Mucosa of rectum (tissue), 2 donors: ENCODE measurements around the gene NR4A3.

Source experiments
- H3K27ac ChIP-seq, 2 donors: one replicate each; pipeline ENCODE4 v1.7.0; 2013; ENCODE audit warnings: inconsistent platforms in 2 of 2, low read depth in 2 of 2, low read length in 2 of 2
- H3K27me3 ChIP-seq, 2 donors: one replicate each; pipeline ENCODE4 v1.7.0; 2013; ENCODE audit warnings: low read length in 2 of 2; ENCODE audit not compliant: control insufficient read depth in 2 of 2, insufficient read depth in 2 of 2
- H3K36me3 ChIP-seq, 2 donors: one replicate each; pipeline ENCODE4 v1.7.0; 2013; ENCODE audit warnings: low read length in 2 of 2; ENCODE audit not compliant: control insufficient read depth in 2 of 2, insufficient read depth in 2 of 2
- H3K4me1 ChIP-seq, 2 donors: one replicate each; pipeline ENCODE4 v1.7.0; 2013; ENCODE audit warnings: low read length in 2 of 2, mild to moderate bottlenecking in 1 of 2; ENCODE audit not compliant: control insufficient read depth in 2 of 2, insufficient read depth in 2 of 2
- H3K4me3 ChIP-seq, 2 donors: one replicate each; pipeline ENCODE4 v1.7.0; 2013; ENCODE audit warnings: low read length in 2 of 2
- H3K9ac ChIP-seq, 2 donors: one replicate each; pipeline ENCODE4 v1.7.0; 2013; ENCODE audit warnings: low read length in 2 of 2, low read depth in 1 of 2, mild to moderate bottlenecking in 1 of 2
- H3K9me3 ChIP-seq, 2 donors: one replicate each; pipeline ENCODE4 v1.7.0; 2013; ENCODE audit warnings: low read length in 2 of 2; ENCODE audit not compliant: control insufficient read depth in 2 of 2
- donor health status: healthy.
- donor health status: Normal muscosa, but diverticular disease.

The NR4A3 gene

GRCh38 chr9:99793528-99793927 is 28.2 kb upstream of the NR4A3 start:
- Histone ChIP-seq H3K9ac (no peak overlapping the region), H3K27ac (no peak overlapping the region), H3K9me3 (no peaks in the 10 kb centered on the region), H3K36me3 (no peaks in the 10 kb centered on the region), H3K4me1 (no peaks in the 10 kb centered on the region), H3K27me3 (no peaks in the 10 kb centered on the region), H3K4me3 (no peak overlapping the region)

GRCh38 chr9:99796231-99796630 is 25.5 kb upstream of the NR4A3 start:
- Histone ChIP-seq H3K36me3 (no peaks in the 10 kb centered on the region), H3K4me3 (no peak overlapping the region), H3K4me1 (no peaks in the 10 kb centered on the region), H3K27me3 (no peaks in the 10 kb centered on the region), H3K9me3 (no peaks in the 10 kb centered on the region), H3K27ac (no peak overlapping the region), H3K9ac (no peak overlapping the region)

- Histone ChIP-seq H3K36me3 (no peaks in the 10 kb centered on the region), H3K27me3 (no peaks in the 10 kb centered on the region), H3K9ac (no peak overlapping the region), H3K4me1 (no peaks in the 10 kb centered on the region), H3K9me3 (no peaks in the 10 kb centered on the region), H3K4me3 (no peak overlapping the region), H3K27ac (no peak overlapping the region)
These were observed 19.9 kb upstream of the NR4A3 start for GRCh38 chr9:99801775-99802174.

- no peak overlapping the region for H3K27ac ChIP-seq
- H3K36me3 ChIP-seq, result no peaks in the 10 kb centered on the region
- no peak overlapping the region for H3K4me3 ChIP-seq
- no peak overlapping the region for H3K9ac ChIP-seq
- H3K27me3 ChIP-seq, result no peaks in the 10 kb centered on the region
- no peaks in the 10 kb centered on the region for H3K9me3 ChIP-seq
- H3K4me1 ChIP-seq, result peaks cover 0 to 3% of the 10 kb centered on the region in 2 donors
These were observed 18.0 kb upstream of the NR4A3 start for GRCh38 chr9:99803694-99804093.

GRCh38 chr9:99807276-99807852 is 14.3 kb upstream of the NR4A3 start:
- Histone ChIP-seq H3K4me1 (peaks cover 0 to 3% of the 10 kb centered on the region in 2 donors), H3K27me3 (no peaks in the 10 kb centered on the region), H3K27ac (no peak overlapping the region), H3K9me3 (no peaks in the 10 kb centered on the region), H3K36me3 (no peaks in the 10 kb centered on the region), H3K4me3 (no peak overlapping the region), H3K9ac (no peak overlapping the region)

GRCh38 chr9:99807956-99808355 is 13.7 kb upstream of the NR4A3 start:
- no peak overlapping the region for H3K9ac ChIP-seq
- no peak overlapping the region for H3K4me3 ChIP-seq
- no peaks in the 10 kb centered on the region for H3K9me3 ChIP-seq
- H3K4me1 ChIP-seq, result peaks cover 0 to 3% of the 10 kb centered on the region in 2 donors
- H3K36me3 ChIP-seq, result no peaks in the 10 kb centered on the region
- H3K27ac ChIP-seq, result no peak overlapping the region
- no peaks in the 10 kb centered on the region for H3K27me3 ChIP-seq

- no peaks in the 10 kb centered on the region for H3K36me3 ChIP-seq
- no peak overlapping the region for H3K27ac ChIP-seq
- H3K9ac ChIP-seq, result no peak overlapping the region
- no peaks in the 10 kb centered on the region for H3K9me3 ChIP-seq
- H3K27me3 ChIP-seq, result no peaks in the 10 kb centered on the region
- peaks cover 0 to 3% of the 10 kb centered on the region in 2 donors for H3K4me1 ChIP-seq
- H3K4me3 ChIP-seq, result no peak overlapping the region
These were observed 13.2 kb upstream of the NR4A3 start for GRCh38 chr9:99808454-99808853.

GRCh38 chr9:99809586-99810319 is 11.9 kb upstream of the NR4A3 start:
- H3K36me3 ChIP-seq, result no peaks in the 10 kb centered on the region
- H3K4me1 ChIP-seq, result peaks cover 0 to 3% of the 10 kb centered on the region in 2 donors
- no peaks in the 10 kb centered on the region for H3K9me3 ChIP-seq
- no peak overlapping the region for H3K4me3 ChIP-seq
- H3K9ac ChIP-seq, result no peak overlapping the region
- no peak overlapping the region for H3K27ac ChIP-seq
- H3K27me3 ChIP-seq, result no peaks in the 10 kb centered on the region

GRCh38 chr9:99811172-99811571 is 10.5 kb upstream of the NR4A3 start:
- Histone ChIP-seq H3K27me3 (no peaks in the 10 kb centered on the region), H3K9me3 (no peaks in the 10 kb centered on the region), H3K36me3 (no peaks in the 10 kb centered on the region), H3K4me1 (peaks cover 0 to 3% of the 10 kb centered on the region in 2 donors), H3K27ac (no peak overlapping the region), H3K9ac (no peak overlapping the region), H3K4me3 (no peak overlapping the region)

- Histone ChIP-seq H3K27me3 (no peaks in the 10 kb centered on the region), H3K27ac (no peak overlapping the region), H3K36me3 (no peaks in the 10 kb centered on the region), H3K9ac (no peak overlapping the region), H3K4me1 (peaks cover 0 to 3% of the 10 kb centered on the region in 2 donors), H3K4me3 (no peak overlapping the region), H3K9me3 (no peaks in the 10 kb centered on the region)
These were observed 9.9 kb upstream of the NR4A3 start for GRCh38 chr9:99811598-99812383.
